Fibroblast of lung (primary cell): ENCODE results near the gene C14orf119.
A peak's percentile ranks its signal among the peaks of the same experiment; 100 is the strongest.

Experiments
- CTCF ChIP-seq, 2 donors: IDR thresholded peaks in 1 of 2; conservative IDR thresholded peaks in 1 of 2; 1 replicate in 1 of 2; 2 replicates in 1 of 2; pipeline ENCODE4 v1.5.1; 2011 to 2012; ENCODE audit warnings: low read length in 2 of 2, control low read depth in 1 of 2, inconsistent platforms in 1 of 2, low read depth in 1 of 2, mild to moderate bottlenecking in 1 of 2
- EZH2 ChIP-seq: IDR thresholded peaks from 2 replicates; pipeline ENCODE4 v1.5.1; 2012; ENCODE audit warnings: low read length, control low read depth, mild to moderate bottlenecking; ENCODE audit errors: missing control alignments

- TF ChIP-seq CTCF (conservative IDR thresholded peaks at IDR 0.05 in 1 of 2, IDR thresholded peaks at IDR 0.05 in 1 of 2; ENCODE audit: low read depth in 1 of 2, low read length in 2 of 2) = peak; percentile 64 to 70
- TF ChIP-seq EZH2 = no peak
Measured at GRCh38 chr14:23076785-23077408, 18.4 kb upstream of the C14orf119 start.
